ENCODE data around the gene CEP192. TPM values are rescaled to one million over a fixed set of nuclear protein-coding genes. Genes with fewer than 3 reads are reported as not detected.

The CEP192 gene
- total and polyA plus RNA-seq, 2 donors from 2014 or later = 4.9 to 31.7 TPM

DNA sequence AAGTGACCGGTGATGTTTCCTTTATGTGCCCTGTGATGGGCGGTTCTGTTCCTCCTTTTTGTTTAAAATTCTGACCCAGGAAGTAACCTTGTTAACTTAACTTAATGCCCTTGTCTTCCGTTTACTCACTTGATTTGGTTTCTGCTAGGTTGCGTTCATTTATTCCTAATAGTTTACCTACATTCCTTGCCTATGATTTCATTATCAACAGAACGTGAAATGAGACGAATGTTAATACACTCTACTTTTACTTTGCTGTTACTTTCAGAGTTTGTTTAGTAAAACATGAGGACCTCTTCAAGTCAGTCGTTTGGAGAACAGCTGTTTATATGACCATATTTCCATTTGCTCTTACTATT lies 638 bp downstream of the CEP192 start:
- peak overlapping the region; percentile 86 to 98 (median 96) for H3K4me3 ChIP-seq (ENCODE audit: low read length in 3 of 3)
- DNase-seq = peak in 1 of 5 donors; percentile 51
- H3K27me3 ChIP-seq (ENCODE audit: control insufficient read depth, insufficient read depth, low read length) = no peaks in the 10 kb centered on the region
- peaks cover 0 to 2% (median 0%) of the 10 kb centered on the region in 3 donors for H3K36me3 ChIP-seq (ENCODE audit: control insufficient read depth in 2 of 3, insufficient read depth in 3 of 3, low read length in 3 of 3)
- intact Hi-C loops (cut with DNase I) = no loop called here
- H3K4me1 ChIP-seq (ENCODE audit: control insufficient read depth in 2 of 3, insufficient read depth in 2 of 3, low read depth in 1 of 3, low read length in 3 of 3) = peaks cover 7 to 14% (median 13%) of the 10 kb centered on the region in 3 donors
- peak overlapping the region; percentile 79 to 84 for H3K27ac ChIP-seq (ENCODE audit: low read depth in 2 of 2, low read length in 2 of 2)
- no peak for FAIRE-seq
- no peaks in the 10 kb centered on the region for H3K9me3 ChIP-seq (ENCODE audit: control insufficient read depth in 2 of 3, insufficient read depth in 1 of 3, low read length in 3 of 3)
- peak overlapping the region; percentile 72 to 92 (median 88) for H3K9ac ChIP-seq (ENCODE audit: low read length in 3 of 3)
- TF ChIP-seq, protein P1, sequence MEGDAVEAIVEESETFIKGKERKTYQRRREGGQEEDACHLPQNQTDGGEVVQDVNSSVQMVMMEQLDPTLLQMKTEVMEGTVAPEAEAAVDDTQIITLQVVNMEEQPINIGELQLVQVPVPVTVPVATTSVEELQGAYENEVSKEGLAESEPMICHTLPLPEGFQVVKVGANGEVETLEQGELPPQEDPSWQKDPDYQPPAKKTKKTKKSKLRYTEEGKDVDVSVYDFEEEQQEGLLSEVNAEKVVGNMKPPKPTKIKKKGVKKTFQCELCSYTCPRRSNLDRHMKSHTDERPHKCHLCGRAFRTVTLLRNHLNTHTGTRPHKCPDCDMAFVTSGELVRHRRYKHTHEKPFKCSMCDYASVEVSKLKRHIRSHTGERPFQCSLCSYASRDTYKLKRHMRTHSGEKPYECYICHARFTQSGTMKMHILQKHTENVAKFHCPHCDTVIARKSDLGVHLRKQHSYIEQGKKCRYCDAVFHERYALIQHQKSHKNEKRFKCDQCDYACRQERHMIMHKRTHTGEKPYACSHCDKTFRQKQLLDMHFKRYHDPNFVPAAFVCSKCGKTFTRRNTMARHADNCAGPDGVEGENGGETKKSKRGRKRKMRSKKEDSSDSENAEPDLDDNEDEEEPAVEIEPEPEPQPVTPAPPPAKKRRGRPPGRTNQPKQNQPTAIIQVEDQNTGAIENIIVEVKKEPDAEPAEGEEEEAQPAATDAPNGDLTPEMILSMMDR (IDR thresholded peaks at IDR 0.05; ENCODE audit: borderline replicate concordance, extremely low read depth, insufficient read depth) = no peak

DNA sequence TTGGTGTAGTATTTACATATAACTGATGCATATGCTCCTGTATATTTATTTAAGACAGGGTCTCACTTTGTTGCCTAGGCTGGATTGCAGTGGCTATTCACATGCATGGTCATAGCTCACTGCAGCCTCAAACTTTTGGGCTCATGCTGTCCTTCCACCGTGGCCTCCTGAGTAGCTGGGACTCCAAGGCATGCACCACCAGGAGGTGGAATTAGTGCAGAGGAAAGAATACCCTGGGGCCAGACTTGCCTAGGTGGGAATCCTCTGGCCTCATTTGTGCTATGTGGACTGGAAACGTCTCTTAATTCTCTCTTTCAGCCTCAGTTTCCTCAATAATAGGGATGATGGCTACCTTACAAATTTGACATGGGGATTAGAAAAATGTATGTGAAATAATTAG lies 2.3 kb downstream of the CEP192 start:
- intact Hi-C loops (cut with DNase I) = no loop called here
- no peak for DNase-seq
- H3K27ac ChIP-seq (ENCODE audit: low read depth in 2 of 2, low read length in 2 of 2) = no peak overlapping the region
- H3K36me3 ChIP-seq (ENCODE audit: control insufficient read depth in 2 of 3, insufficient read depth in 3 of 3, low read length in 3 of 3) = no peaks in the 10 kb centered on the region
- H3K27me3 ChIP-seq (ENCODE audit: control insufficient read depth, insufficient read depth, low read length) = no peaks in the 10 kb centered on the region
- H3K9ac ChIP-seq (ENCODE audit: low read length in 3 of 3) = no peak overlapping the region
- H3K4me3 ChIP-seq (ENCODE audit: low read length in 3 of 3) = no peak overlapping the region
- no peak for FAIRE-seq
- H3K4me1 ChIP-seq (ENCODE audit: control insufficient read depth in 2 of 3, insufficient read depth in 2 of 3, low read depth in 1 of 3, low read length in 3 of 3) = peaks cover 7 to 14% (median 13%) of the 10 kb centered on the region in 3 donors
- TF ChIP-seq, protein P1 (IDR thresholded peaks at IDR 0.05; ENCODE audit: borderline replicate concordance, extremely low read depth, insufficient read depth) = no peak
- no peaks in the 10 kb centered on the region for H3K9me3 ChIP-seq (ENCODE audit: control insufficient read depth in 2 of 3, insufficient read depth in 1 of 3, low read length in 3 of 3)

DNA sequence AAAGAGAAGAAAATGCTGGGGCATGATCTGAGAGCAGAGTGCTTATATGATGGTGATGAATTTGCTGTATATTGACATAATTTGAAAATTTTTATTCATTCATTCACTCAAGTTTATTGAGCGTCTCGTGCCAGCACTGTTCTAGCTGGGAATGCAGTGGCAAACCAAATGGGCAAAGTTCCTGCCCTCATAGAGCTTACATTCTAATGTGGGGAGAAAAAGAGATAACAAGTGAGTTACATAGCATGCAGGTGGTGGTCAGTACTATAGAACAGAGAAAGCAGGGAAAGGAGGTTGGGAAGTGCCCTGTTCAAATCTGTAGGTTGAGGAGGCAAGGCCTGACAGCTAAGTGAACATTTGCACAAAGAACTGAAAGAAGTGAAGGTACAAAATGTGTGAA lies 4.3 kb downstream of the CEP192 start:
- no peak overlapping the region for H3K4me3 ChIP-seq (ENCODE audit: low read length in 3 of 3)
- peaks cover 0 to 4% (median 3%) of the 10 kb centered on the region in 3 donors for H3K36me3 ChIP-seq (ENCODE audit: control insufficient read depth in 2 of 3, insufficient read depth in 3 of 3, low read length in 3 of 3)
- no peaks in the 10 kb centered on the region for H3K9me3 ChIP-seq (ENCODE audit: control insufficient read depth in 2 of 3, insufficient read depth in 1 of 3, low read length in 3 of 3)
- no peak overlapping the region for H3K9ac ChIP-seq (ENCODE audit: low read length in 3 of 3)
- no peaks in the 10 kb centered on the region for H3K27me3 ChIP-seq (ENCODE audit: control insufficient read depth, insufficient read depth, low read length)
- H3K4me1 ChIP-seq (ENCODE audit: control insufficient read depth in 2 of 3, insufficient read depth in 2 of 3, low read depth in 1 of 3, low read length in 3 of 3) = peaks cover 4 to 10% (median 9%) of the 10 kb centered on the region in 3 donors
- intact Hi-C loops (cut with DNase I) = no loop called here
- TF ChIP-seq, protein P1 (IDR thresholded peaks at IDR 0.05; ENCODE audit: borderline replicate concordance, extremely low read depth, insufficient read depth) = no peak
- FAIRE-seq = no peak
- H3K27ac ChIP-seq (ENCODE audit: low read depth in 2 of 2, low read length in 2 of 2) = no peak overlapping the region
- DNase-seq = no peak

DNA sequence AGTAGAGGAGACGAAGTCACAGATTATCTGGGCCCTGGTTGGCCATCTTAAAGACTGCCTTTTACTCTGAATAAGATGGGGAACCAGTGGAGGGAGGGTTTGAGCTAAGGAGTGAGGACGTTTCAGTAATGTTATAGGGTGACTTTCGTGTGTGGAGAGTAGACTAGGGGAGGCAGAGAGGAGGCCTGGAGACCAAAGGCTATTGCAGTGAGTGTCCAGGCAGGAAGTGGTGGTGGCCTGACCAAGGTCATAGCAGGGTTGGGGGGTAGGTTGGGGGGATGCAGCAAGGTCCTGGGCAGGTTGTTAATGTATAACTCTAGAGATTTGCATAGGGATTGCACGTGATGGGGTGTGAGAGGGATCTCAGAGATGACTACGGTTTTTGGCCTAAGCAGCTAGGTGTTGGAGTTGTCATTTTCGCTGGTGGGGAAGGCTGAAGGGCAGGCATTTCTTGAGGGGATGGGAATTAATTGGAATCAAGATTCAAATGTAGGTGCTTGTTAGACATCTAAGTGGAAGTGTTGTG lies 4.9 kb downstream of the CEP192 start:
- Histone ChIP-seq H3K36me3 (ENCODE audit: control insufficient read depth in 2 of 3, insufficient read depth in 3 of 3, low read length in 3 of 3) (peaks cover 0 to 9% (median 3%) of the 10 kb centered on the region in 3 donors), H3K27ac (ENCODE audit: low read depth in 2 of 2, low read length in 2 of 2) (no peak overlapping the region), H3K27me3 (ENCODE audit: control insufficient read depth, insufficient read depth, low read length) (no peaks in the 10 kb centered on the region), H3K9ac (ENCODE audit: low read length in 3 of 3) (no peak overlapping the region), H3K4me1 (ENCODE audit: control insufficient read depth in 2 of 3, insufficient read depth in 2 of 3, low read depth in 1 of 3, low read length in 3 of 3) (peaks cover 4 to 9% (median 8%) of the 10 kb centered on the region in 3 donors), H3K9me3 (ENCODE audit: control insufficient read depth in 2 of 3, insufficient read depth in 1 of 3, low read length in 3 of 3) (no peaks in the 10 kb centered on the region), H3K4me3 (ENCODE audit: low read length in 3 of 3) (no peak overlapping the region)
- intact Hi-C loops (cut with DNase I) = no loop called here
- TF ChIP-seq, protein P1 (IDR thresholded peaks at IDR 0.05; ENCODE audit: borderline replicate concordance, extremely low read depth, insufficient read depth) = no peak
- DNase-seq (no peak), FAIRE-seq (no peak)
